ENCODE measurements around the gene RPA3.

DNA sequence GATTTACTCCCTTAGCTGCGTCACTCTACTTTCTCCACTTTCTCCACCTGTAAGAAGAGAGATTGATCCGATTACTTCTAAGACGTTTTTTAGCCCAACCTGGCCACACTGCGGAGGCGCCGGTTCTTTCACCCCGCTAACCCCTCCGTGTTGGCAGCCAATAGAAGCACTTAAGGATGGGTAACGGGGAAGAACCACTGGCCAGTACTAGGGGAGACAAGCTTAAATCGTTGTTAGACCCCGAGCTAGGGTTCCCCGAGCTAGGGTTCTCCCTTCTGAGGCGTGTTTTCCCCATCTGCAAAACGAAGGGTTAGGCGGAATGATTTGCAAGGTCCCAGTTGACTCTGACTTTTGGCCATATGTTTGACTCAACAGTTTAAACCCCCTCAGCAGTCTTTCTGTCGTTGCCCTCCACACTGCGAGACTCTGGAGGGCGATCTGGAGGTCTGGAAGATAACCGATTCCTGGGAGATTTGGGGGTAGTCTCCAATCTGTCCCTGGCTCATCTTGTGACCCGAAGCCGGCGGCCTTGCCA lies 77.2 kb downstream of the RPA3 start:
- TF ChIP-seq CTCF (IDR thresholded peaks at IDR 0.05), result no peak
- TF ChIP-seq POLR2A (IDR thresholded peaks at IDR 0.05), result no peak

Data from prostate gland (tissue), 2 donors.